ENCODE measurements around the gene DLGAP1. TPM values are rescaled to one million over a fixed set of nuclear protein-coding genes. Genes with fewer than 3 reads are reported as not detected.

Gene DLGAP1
- total RNA-seq, 1 experiment from 2014 or later: 10.1 TPM

GRCh38 chr18:4286256-4286655, 168.9 kb downstream of the DLGAP1 start:
- Histone ChIP-seq H3K4me3 (ENCODE audit: insufficient read depth, low read depth, low read length) (no peak overlapping the region), H3K36me3 (replicated peaks; ENCODE audit: control insufficient read depth, insufficient read depth, low read length) (no peaks in the 10 kb centered on the region), H3K27me3 (ENCODE audit: control insufficient read depth, insufficient read depth, low read length) (no peaks in the 10 kb centered on the region)
- DNase-seq: no peak

- Histone ChIP-seq H3K4me3 (ENCODE audit: insufficient read depth, low read depth, low read length) (no peak overlapping the region), H3K27me3 (ENCODE audit: control insufficient read depth, insufficient read depth, low read length) (no peaks in the 10 kb centered on the region), H3K36me3 (replicated peaks; ENCODE audit: control insufficient read depth, insufficient read depth, low read length) (no peaks in the 10 kb centered on the region)
- no peak for DNase-seq
Measured at GRCh38 chr18:4285525-4285924, 169.6 kb downstream of the DLGAP1 start.

GRCh38 chr18:4284528-4284927, 170.6 kb downstream of the DLGAP1 start:
- no peak overlapping the region for H3K4me3 ChIP-seq (ENCODE audit: insufficient read depth, low read depth, low read length)
- no peaks in the 10 kb centered on the region for H3K36me3 ChIP-seq (replicated peaks; ENCODE audit: control insufficient read depth, insufficient read depth, low read length)
- no peak for DNase-seq
- no peaks in the 10 kb centered on the region for H3K27me3 ChIP-seq (ENCODE audit: control insufficient read depth, insufficient read depth, low read length)

- no peak for DNase-seq
- Histone ChIP-seq H3K27me3 (ENCODE audit: control insufficient read depth, insufficient read depth, low read length) (no peaks in the 10 kb centered on the region), H3K36me3 (replicated peaks; ENCODE audit: control insufficient read depth, insufficient read depth, low read length) (no peaks in the 10 kb centered on the region), H3K4me3 (ENCODE audit: insufficient read depth, low read depth, low read length) (no peak overlapping the region)
Measured at GRCh38 chr18:4283746-4284291, 171.3 kb downstream of the DLGAP1 start.

GRCh38 chr18:4282954-4283353, 172.2 kb downstream of the DLGAP1 start:
- DNase-seq: no peak
- Histone ChIP-seq H3K4me3 (ENCODE audit: insufficient read depth, low read depth, low read length) (no peak overlapping the region), H3K36me3 (replicated peaks; ENCODE audit: control insufficient read depth, insufficient read depth, low read length) (no peaks in the 10 kb centered on the region)

GRCh38 chr18:4276953-4277585, 178.0 kb downstream of the DLGAP1 start:
- no peak overlapping the region for H3K4me3 ChIP-seq (ENCODE audit: insufficient read depth, low read depth, low read length)
- no peaks in the 10 kb centered on the region for H3K27me3 ChIP-seq (ENCODE audit: control insufficient read depth, insufficient read depth, low read length)
- no peak for DNase-seq
- H3K36me3 ChIP-seq (replicated peaks; ENCODE audit: control insufficient read depth, insufficient read depth, low read length): no peaks in the 10 kb centered on the region

More at GRCh38 chr18:4282954-4283353, 172.2 kb downstream of the DLGAP1 start:
- no peaks in the 10 kb centered on the region for H3K27me3 ChIP-seq (ENCODE audit: control insufficient read depth, insufficient read depth, low read length)

- no peak overlapping the region for H3K4me3 ChIP-seq (ENCODE audit: insufficient read depth, low read depth, low read length)
- no peaks in the 10 kb centered on the region; the same call in 1 of the 2 replicates for H3K36me3 ChIP-seq (replicated peaks; ENCODE audit: control insufficient read depth, insufficient read depth, low read length)
- DNase-seq: no peak
- no peaks in the 10 kb centered on the region for H3K27me3 ChIP-seq (ENCODE audit: control insufficient read depth, insufficient read depth, low read length)
Measured at GRCh38 chr18:4271952-4272351, 183.2 kb downstream of the DLGAP1 start.

- no peak overlapping the region for H3K4me3 ChIP-seq (ENCODE audit: insufficient read depth, low read depth, low read length)
- no peaks in the 10 kb centered on the region for H3K27me3 ChIP-seq (ENCODE audit: control insufficient read depth, insufficient read depth, low read length)
- DNase-seq: no peak
- no peaks in the 10 kb centered on the region; the same call in 1 of the 2 replicates for H3K36me3 ChIP-seq (replicated peaks; ENCODE audit: control insufficient read depth, insufficient read depth, low read length)
Measured at GRCh38 chr18:4270988-4271387, 184.1 kb downstream of the DLGAP1 start.

- Histone ChIP-seq H3K4me3 (ENCODE audit: insufficient read depth, low read depth, low read length) (no peak overlapping the region), H3K27me3 (ENCODE audit: control insufficient read depth, insufficient read depth, low read length) (no peaks in the 10 kb centered on the region), H3K36me3 (replicated peaks; ENCODE audit: control insufficient read depth, insufficient read depth, low read length) (no peaks in the 10 kb centered on the region; the same call in 1 of the 2 replicates)
- DNase-seq: no peak
Measured at GRCh38 chr18:4270016-4270415, 185.1 kb downstream of the DLGAP1 start.

- Histone ChIP-seq H3K36me3 (replicated peaks; ENCODE audit: control insufficient read depth, insufficient read depth, low read length) (no peaks in the 10 kb centered on the region; the same call in 1 of the 2 replicates), H3K27me3 (ENCODE audit: control insufficient read depth, insufficient read depth, low read length) (no peaks in the 10 kb centered on the region), H3K4me3 (ENCODE audit: insufficient read depth, low read depth, low read length) (no peak overlapping the region)
- no peak for DNase-seq
Measured at GRCh38 chr18:4267641-4268040, 187.5 kb downstream of the DLGAP1 start.

GRCh38 chr18:4264347-4264791, 190.7 kb downstream of the DLGAP1 start:
- Histone ChIP-seq H3K36me3 (replicated peaks; ENCODE audit: control insufficient read depth, insufficient read depth, low read length) (no peaks in the 10 kb centered on the region; the same call in 1 of the 2 replicates), H3K27me3 (ENCODE audit: control insufficient read depth, insufficient read depth, low read length) (no peaks in the 10 kb centered on the region), H3K4me3 (ENCODE audit: insufficient read depth, low read depth, low read length) (no peak overlapping the region)
- no peak for DNase-seq

GRCh38 chr18:4260107-4260506, 195.0 kb downstream of the DLGAP1 start:
- H3K27me3 ChIP-seq (ENCODE audit: control insufficient read depth, insufficient read depth, low read length): no peaks in the 10 kb centered on the region

GRCh38 chr18:4256766-4257417, 198.2 kb downstream of the DLGAP1 start:
- no peaks in the 10 kb centered on the region for H3K27me3 ChIP-seq (ENCODE audit: control insufficient read depth, insufficient read depth, low read length)
- no peak for DNase-seq
- H3K4me3 ChIP-seq (ENCODE audit: insufficient read depth, low read depth, low read length): no peak overlapping the region
- H3K36me3 ChIP-seq (replicated peaks; ENCODE audit: control insufficient read depth, insufficient read depth, low read length): no peaks in the 10 kb centered on the region

More at GRCh38 chr18:4260107-4260506, 195.0 kb downstream of the DLGAP1 start:
- H3K36me3 ChIP-seq (replicated peaks; ENCODE audit: control insufficient read depth, insufficient read depth, low read length): no peaks in the 10 kb centered on the region
- H3K4me3 ChIP-seq (ENCODE audit: insufficient read depth, low read depth, low read length): no peak overlapping the region
- no peak for DNase-seq

- Histone ChIP-seq H3K4me3 (ENCODE audit: insufficient read depth, low read depth, low read length) (no peak overlapping the region), H3K27me3 (ENCODE audit: control insufficient read depth, insufficient read depth, low read length) (no peaks in the 10 kb centered on the region), H3K36me3 (replicated peaks; ENCODE audit: control insufficient read depth, insufficient read depth, low read length) (no peaks in the 10 kb centered on the region)
- no peak for DNase-seq
Measured at GRCh38 chr18:4254840-4255239, 200.3 kb downstream of the DLGAP1 start.

- H3K27me3 ChIP-seq (ENCODE audit: control insufficient read depth, insufficient read depth, low read length): no peaks in the 10 kb centered on the region
- H3K36me3 ChIP-seq (replicated peaks; ENCODE audit: control insufficient read depth, insufficient read depth, low read length): no peaks in the 10 kb centered on the region
- DNase-seq: no peak
- H3K4me3 ChIP-seq (ENCODE audit: insufficient read depth, low read depth, low read length): no peak overlapping the region
Measured at GRCh38 chr18:4252829-4253228, 202.3 kb downstream of the DLGAP1 start.

Measured in H7 (cell line).